Middle frontal gyrus (tissue), 1 donor: Measurements from ENCODE around the gene GPC6.

Experiments used
- DNase-seq: peaks from one replicate; pipeline ENCODE4 v3.0.0-alpha.2; 2015; ENCODE audit warnings: low spot score; ENCODE audit errors: extremely low spot score

Gene GPC6

DNA sequence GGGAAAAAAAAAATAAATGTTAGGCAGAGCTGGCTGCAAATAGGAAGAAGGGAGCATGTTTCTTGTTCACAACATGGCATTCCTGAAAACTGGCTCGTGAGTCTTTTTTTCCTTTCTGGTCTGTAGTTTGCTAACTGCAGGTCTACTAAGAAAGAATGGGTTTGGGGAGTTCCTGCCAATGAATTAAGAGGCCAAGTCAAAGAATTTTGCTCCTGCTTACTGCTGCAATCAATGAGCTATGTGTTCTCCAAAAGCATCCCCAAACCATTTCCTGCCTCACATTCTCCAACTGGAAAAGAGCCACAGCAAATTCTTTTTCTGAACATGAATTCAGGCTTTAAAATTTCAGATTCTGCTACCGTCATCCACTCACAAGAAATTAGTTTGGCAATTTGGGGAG is 1164.3 kb downstream of the GPC6 start:
- no peak for DNase-seq

GRCh38 chr13:94394723-94395122 is 1168.1 kb downstream of the GPC6 start:
- peak; percentile 8 for DNase-seq

DNA sequence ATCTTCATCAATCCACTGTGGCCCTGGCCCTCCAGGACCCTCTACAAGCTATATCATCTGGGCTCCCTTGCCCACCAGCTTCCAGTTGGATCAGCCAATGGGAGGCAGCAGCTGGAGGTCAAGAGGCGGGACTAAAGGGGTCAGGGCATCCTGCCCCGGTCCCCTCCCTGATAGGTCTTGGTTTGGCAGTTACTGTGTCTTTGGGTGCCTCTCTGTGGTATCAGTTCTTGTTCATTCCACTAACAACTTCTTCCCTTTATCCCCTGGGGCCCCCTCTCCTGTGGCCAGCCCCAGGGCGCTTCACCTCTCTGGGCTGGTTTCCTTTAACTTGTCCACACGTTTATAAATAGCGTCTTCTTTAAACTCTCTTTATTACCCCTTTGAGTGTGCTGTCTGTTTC is 1169.3 kb downstream of the GPC6 start:
- no peak for DNase-seq

- DNase-seq = no peak
Measured at GRCh38 chr13:94399812-94400211, 1173.2 kb downstream of the GPC6 start.

- no peak for DNase-seq
Measured at GRCh38 chr13:94400874-94401273, 1174.3 kb downstream of the GPC6 start.

DNA sequence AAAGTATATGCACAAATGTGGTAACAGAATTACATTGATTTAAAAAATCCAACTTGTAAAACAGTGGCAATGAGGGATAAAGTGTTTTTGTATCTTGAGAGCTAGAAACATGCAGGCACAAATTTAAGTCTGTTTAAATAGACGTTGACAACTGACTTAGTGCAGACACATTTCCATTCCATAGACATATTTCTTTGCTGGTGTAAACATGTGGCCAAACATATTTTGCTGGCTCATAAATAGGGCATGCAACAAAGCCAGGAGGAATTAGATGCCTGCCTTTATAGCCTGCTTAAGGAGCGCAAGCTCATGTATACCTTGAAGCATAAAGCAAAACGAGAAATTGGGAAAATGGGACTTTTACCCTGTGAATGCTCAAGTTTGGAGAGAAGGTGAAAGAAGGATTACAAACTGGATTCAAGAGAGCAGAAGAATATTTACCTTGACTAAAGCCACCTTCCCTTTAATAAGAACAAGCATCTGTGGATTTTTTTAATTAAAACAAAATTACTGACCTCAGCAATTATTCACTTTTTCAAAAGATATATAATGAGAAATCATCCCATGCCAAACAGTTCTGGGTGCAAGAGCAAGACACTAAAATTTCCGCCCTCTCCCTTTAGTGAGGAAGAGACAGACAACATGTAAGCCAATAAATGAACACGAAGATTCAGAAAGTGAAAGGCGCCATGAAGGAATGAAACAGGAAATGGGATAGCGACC is 1181.9 kb downstream of the GPC6 start:
- no peak for DNase-seq

- DNase-seq = no peak
Measured at GRCh38 chr13:94411747-94412146, 1185.1 kb downstream of the GPC6 start.

- no peak for DNase-seq
Measured at GRCh38 chr13:94412870-94413597, 1186.4 kb downstream of the GPC6 start.

- DNase-seq = no peak
Measured at GRCh38 chr13:94413598-94413944, 1187.0 kb downstream of the GPC6 start.

DNA sequence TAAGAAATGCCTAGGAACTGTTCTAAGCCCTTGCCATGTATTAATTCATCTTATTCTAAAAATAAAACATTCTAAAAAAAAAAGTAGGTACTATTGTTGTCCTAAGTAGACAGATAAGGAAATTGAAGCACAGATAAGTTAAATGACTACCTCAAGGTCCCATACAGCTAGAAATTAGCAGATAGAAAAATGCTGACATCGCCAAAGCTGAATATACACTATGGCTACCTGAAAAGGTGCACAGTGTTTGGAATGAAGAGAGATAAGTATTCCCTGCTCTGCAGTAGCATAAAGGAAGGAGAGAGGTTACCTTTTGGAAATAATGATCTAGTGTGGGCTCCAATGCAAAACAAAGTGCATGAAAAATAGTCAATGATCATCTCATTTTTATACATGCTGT is 1187.5 kb downstream of the GPC6 start:
- DNase-seq = no peak

GRCh38 chr13:94414708-94415107 is 1188.1 kb downstream of the GPC6 start:
- DNase-seq = no peak

DNA sequence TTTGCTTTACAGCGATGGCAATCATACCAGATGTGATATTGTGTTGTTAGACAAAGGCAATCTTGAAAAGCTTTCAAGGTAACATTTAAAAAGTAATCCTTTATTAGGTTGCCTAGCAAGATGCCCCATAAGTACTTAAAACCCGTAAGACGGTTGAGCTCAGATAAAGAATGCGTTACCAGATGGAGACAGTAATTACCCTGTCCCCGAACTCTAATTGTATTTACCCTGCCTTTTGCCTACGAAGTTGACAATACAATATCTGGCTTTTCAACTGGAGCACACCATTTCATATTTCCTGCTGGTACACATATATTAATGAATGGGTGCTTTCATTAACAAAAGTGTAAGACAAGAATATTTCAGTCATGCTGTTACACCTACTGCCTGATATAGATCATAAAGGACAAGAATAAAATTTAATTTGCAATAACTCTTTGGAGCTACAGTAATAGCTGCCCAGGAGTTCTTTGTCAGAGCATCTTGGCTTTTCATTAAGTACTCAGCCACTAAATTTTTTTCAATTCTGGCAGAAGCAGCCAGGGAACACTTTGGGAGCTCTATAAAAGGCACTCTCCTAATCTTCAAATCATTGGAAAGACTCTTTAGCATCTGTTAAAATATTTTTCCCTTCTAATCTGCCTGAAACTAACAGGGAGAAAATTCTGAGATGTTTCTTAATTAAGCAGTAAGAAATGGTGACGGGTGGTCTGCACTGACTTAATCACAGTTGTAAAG is 1189.1 kb downstream of the GPC6 start:
- DNase-seq = no peak

GRCh38 chr13:94416454-94417080 is 1190.0 kb downstream of the GPC6 start:
- no peak for DNase-seq

- DNase-seq = no peak
Measured at GRCh38 chr13:94417294-94417693, 1190.7 kb downstream of the GPC6 start.

GRCh38 chr13:94419304-94419924 is 1192.8 kb downstream of the GPC6 start:
- DNase-seq = no peak

DNA sequence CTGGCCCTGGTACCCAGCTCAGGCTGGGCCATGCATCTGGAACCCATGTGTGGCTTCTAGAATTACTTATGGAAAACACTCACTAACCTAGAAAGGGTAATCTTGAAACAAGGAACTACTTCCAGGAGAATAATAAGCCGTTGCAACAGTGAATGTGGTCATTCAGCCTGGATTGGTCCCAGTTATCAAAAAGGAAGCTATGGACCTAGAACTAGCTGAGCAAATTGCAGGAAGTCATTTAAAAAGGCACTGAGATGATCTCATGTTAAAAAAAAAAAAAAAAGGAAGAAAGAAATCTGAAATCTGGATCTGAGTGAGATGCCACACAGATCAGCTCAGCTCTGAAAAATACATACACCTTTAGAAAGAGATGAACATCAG is 1193.3 kb downstream of the GPC6 start:
- DNase-seq = no peak

GRCh38 chr13:94427313-94427953 is 1200.8 kb downstream of the GPC6 start:
- DNase-seq = no peak

- DNase-seq = no peak
Measured at GRCh38 chr13:94431574-94431973, 1205.0 kb downstream of the GPC6 start.

DNA sequence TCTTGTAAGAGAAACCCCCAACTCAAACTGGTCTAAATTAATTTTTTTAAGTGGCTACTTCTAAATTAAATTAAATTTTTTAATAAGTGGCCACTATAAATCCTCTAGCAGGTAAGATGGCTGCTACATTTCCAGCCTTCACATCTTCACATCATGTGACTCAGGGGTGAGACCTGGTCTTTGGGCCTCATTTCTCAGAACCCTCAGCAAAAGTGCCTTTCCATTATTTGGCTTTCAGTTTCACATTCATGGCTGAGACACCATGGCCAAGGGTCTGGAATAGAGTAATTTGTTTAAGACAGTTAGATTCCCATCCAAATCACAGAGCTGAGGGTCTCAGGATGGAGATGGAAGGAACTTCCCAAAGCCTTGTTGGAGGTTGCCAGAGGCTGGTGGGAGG is 1205.4 kb downstream of the GPC6 start:
- DNase-seq = no peak

- DNase-seq = no peak
Measured at GRCh38 chr13:94433055-94433961, 1206.7 kb downstream of the GPC6 start.
